NCI-H2196 (cell line): ENCODE data around the gene AICDA.
"Not testable (repeated sequence)": the region's sequence is repeated elsewhere in the genome, so short reads cannot be mapped to it uniquely, and the experiment has no call there.

ENCODE experiments used
- DNase-seq: peaks from one replicate; lab custom pipeline; 2025; ENCODE audit not compliant: unreplicated experiment; lab: John Stamatoyannopoulos, UW

AICDA gene

GRCh38 chr12:8612629-8613028 lies at the start of gene AICDA:
AICDA (minus strand) TSS chr12:8612859; CDS start chr12:8612767, 92 bp downstream.
- no peak for DNase-seq

GRCh38 chr12:8661751-8662150 lies 49.1 kb upstream of the AICDA start:
- no peak for DNase-seq

GRCh38 chr12:8661016-8661415 lies 48.4 kb upstream of the AICDA start:
- DNase-seq = no peak

GRCh38 chr12:8658346-8658745 lies 45.7 kb upstream of the AICDA start:
- no peak for DNase-seq

GRCh38 chr12:8655421-8655820 lies 42.8 kb upstream of the AICDA start:
- DNase-seq = no peak

- DNase-seq = no peak
Observed at GRCh38 chr12:8648576-8649205, 36.0 kb upstream of the AICDA start.

GRCh38 chr12:8647968-8648367 lies 35.3 kb upstream of the AICDA start:
- no peak for DNase-seq

GRCh38 chr12:8644345-8645248 lies 31.9 kb upstream of the AICDA start:
- no peak for DNase-seq

- no peak for DNase-seq
Observed at GRCh38 chr12:8642775-8643174, 30.1 kb upstream of the AICDA start.

GRCh38 chr12:8639936-8640335 lies 27.3 kb upstream of the AICDA start:
- DNase-seq = no peak

- no peak for DNase-seq
Observed at GRCh38 chr12:8638951-8639350, 26.3 kb upstream of the AICDA start.

- DNase-seq = no peak
Observed at GRCh38 chr12:8637666-8638065, 25.0 kb upstream of the AICDA start.

- no peak for DNase-seq
Observed at GRCh38 chr12:8637244-8637643, 24.6 kb upstream of the AICDA start.

GRCh38 chr12:8636581-8636980 lies 23.9 kb upstream of the AICDA start:
- DNase-seq = no peak

GRCh38 chr12:8636007-8636346 lies 23.3 kb upstream of the AICDA start:
- not testable (repeated sequence) for DNase-seq

GRCh38 chr12:8635342-8636006 lies 22.8 kb upstream of the AICDA start:
- not testable (repeated sequence) for DNase-seq

- no peak for DNase-seq
Observed at GRCh38 chr12:8630131-8630530, 17.5 kb upstream of the AICDA start.

GRCh38 chr12:8629486-8630033 lies 16.9 kb upstream of the AICDA start:
- DNase-seq = no peak

GRCh38 chr12:8628731-8629130 lies 16.1 kb upstream of the AICDA start:
- no peak for DNase-seq

GRCh38 chr12:8624750-8625149 lies 12.1 kb upstream of the AICDA start:
- DNase-seq = not testable (repeated sequence)

- no peak for DNase-seq
Observed at GRCh38 chr12:8622646-8623045, 10.0 kb upstream of the AICDA start.

GRCh38 chr12:8615206-8615605 lies 2.5 kb upstream of the AICDA start:
- no peak for DNase-seq
